HEK293 (cell line): ENCODE results near the gene ANKRD28.

Experiments
- CTCF ChIA-PET: fragments of 350-600 bp; formaldehyde crosslinking; extraction: SDS; loops from one replicate; lab custom pipeline; 2021; ENCODE audit warnings: antibody characterized with exemption; lab: Yijun Ruan, JAX
- POLR2A ChIA-PET: fragments of 300-600 bp; formaldehyde crosslinking; extraction: SDS; loops from one replicate; lab custom pipeline; 2020; ENCODE audit warnings: antibody characterized with exemption, inconsistent platforms; lab: Yijun Ruan, JAX
- H3K27ac ChIP-seq: fragments of 200-500 bp; sonication (Bioruptor generic); 2 replicates; pipeline ENCODE4 v1.5.1; 2014; ENCODE audit warnings: low read depth, low read length, control low read depth, inconsistent platforms; ENCODE audit errors: extremely low read depth
- H3K36me3 ChIP-seq, 2 experiments: fragments of 200-500 bp in 1 of 2; sonication (Bioruptor generic) in 1 of 2; 1 replicate in 1 of 2; 2 replicates in 1 of 2; pipeline ENCODE4 v1.5.1; 2014 to 2017; ENCODE audit warnings: inconsistent platforms in 2 of 2, low read length in 2 of 2; ENCODE audit not compliant: control insufficient read depth in 2 of 2, insufficient read depth in 1 of 2
- H3K4me1 ChIP-seq: fragments of 200-500 bp; sonication (Bioruptor generic); 2 replicates; pipeline ENCODE4 v1.5.1; 2014; ENCODE audit warnings: mild to moderate bottlenecking, low read length, inconsistent platforms; ENCODE audit not compliant: control insufficient read depth, insufficient read depth
- H3K4me3 ChIP-seq: 2 replicates; pipeline ENCODE4 v1.5.1; 2011; ENCODE audit warnings: low read depth, mild to moderate bottlenecking, control low read depth, low read length, moderate library complexity
- H3K9me3 ChIP-seq: fragments of 200-500 bp; sonication (Bioruptor generic); 2 replicates; pipeline ENCODE4 v1.5.1; 2014; ENCODE audit warnings: low read depth, low read length, inconsistent platforms; ENCODE audit not compliant: control insufficient read depth, insufficient read depth
- FEZF1 ChIP-seq: fragments of 450-650 bp; formaldehyde crosslinking; IDR thresholded peaks from 2 replicates; pipeline ENCODE4 v1.5.1; 2016; ENCODE audit warnings: missing biosample characterization, missing genetic modification characterization
- SETDB1 ChIP-seq: IDR thresholded peaks from one replicate; pipeline ENCODE4 v1.6.1; 2017; ENCODE audit warnings: mild to moderate bottlenecking, low read length, moderate library complexity, mixed read lengths; ENCODE audit not compliant: insufficient read length
- SP7 ChIP-seq: fragments of 450-650 bp; formaldehyde crosslinking; IDR thresholded peaks from 2 replicates; pipeline ENCODE4 v1.5.1; 2016; ENCODE audit warnings: missing biosample characterization, missing genetic modification characterization
- YY2 ChIP-seq: fragments of 450-650 bp; formaldehyde crosslinking; IDR thresholded peaks from 2 replicates; pipeline ENCODE4 v1.5.1; 2016; ENCODE audit warnings: missing biosample characterization, missing genetic modification characterization
- ZBTB17 ChIP-seq: fragments of 450-650 bp; formaldehyde crosslinking; IDR thresholded peaks from 2 replicates; pipeline ENCODE4 v1.5.1; 2016; ENCODE audit warnings: missing biosample characterization, missing genetic modification characterization
- ZBTB7A ChIP-seq: fragments of 450-650 bp; formaldehyde crosslinking; IDR thresholded peaks from 2 replicates; pipeline ENCODE4 v1.5.1; 2016; ENCODE audit warnings: low read depth, missing biosample characterization, missing genetic modification characterization
- ZFP37 ChIP-seq: fragments of 450-650 bp; formaldehyde crosslinking; IDR thresholded peaks from 2 replicates; pipeline ENCODE4 v1.5.1; 2016; ENCODE audit warnings: missing biosample characterization, missing genetic modification characterization
- ZNF133 ChIP-seq: fragments of 450-650 bp; formaldehyde crosslinking; IDR thresholded peaks from 2 replicates; pipeline ENCODE4 v1.5.1; 2016; ENCODE audit warnings: missing biosample characterization, missing genetic modification characterization
- ZNF157 ChIP-seq: fragments of 450-650 bp; formaldehyde crosslinking; IDR thresholded peaks from 2 replicates; pipeline ENCODE4 v1.5.1; 2016; ENCODE audit warnings: missing biosample characterization, missing genetic modification characterization
- ZNF184 ChIP-seq: fragments of 450-650 bp; IDR thresholded peaks from 2 replicates; pipeline ENCODE4 v1.5.1; 2018; ENCODE audit warnings: missing biosample characterization, mild to moderate bottlenecking, missing genetic modification characterization
- ZNF202 ChIP-seq: fragments of 450-650 bp; formaldehyde crosslinking; IDR thresholded peaks from 2 replicates; pipeline ENCODE4 v1.5.1; 2016; ENCODE audit warnings: missing biosample characterization, missing genetic modification characterization, borderline replicate concordance
- ZNF214 ChIP-seq: fragments of 450-650 bp; formaldehyde crosslinking; IDR thresholded peaks from 2 replicates; pipeline ENCODE4 v1.5.1; 2017; ENCODE audit warnings: missing biosample characterization, mild to moderate bottlenecking, missing genetic modification characterization, borderline replicate concordance
- ZNF221 ChIP-seq: fragments of 450-650 bp; formaldehyde crosslinking; IDR thresholded peaks from 2 replicates; pipeline ENCODE4 v1.5.1; 2017; ENCODE audit warnings: missing biosample characterization, missing genetic modification characterization, borderline replicate concordance
- ZNF292 ChIP-seq: fragments of 450-650 bp; formaldehyde crosslinking; IDR thresholded peaks from 2 replicates; pipeline ENCODE4 v1.5.1; 2016; ENCODE audit warnings: low read depth, missing biosample characterization, missing genetic modification characterization, borderline replicate concordance
- ZNF354C ChIP-seq: fragments of 450-650 bp; formaldehyde crosslinking; IDR thresholded peaks from 2 replicates; pipeline ENCODE4 v1.5.1; 2016; ENCODE audit warnings: missing biosample characterization, missing genetic modification characterization, low read depth, borderline replicate concordance
- ZNF366 ChIP-seq: fragments of 450-650 bp; formaldehyde crosslinking; conservative IDR thresholded peaks from 2 replicates; pipeline ENCODE4 v1.5.1; 2016; ENCODE audit warnings: missing biosample characterization, missing genetic modification characterization
- ZNF423 ChIP-seq: fragments of 450-650 bp; formaldehyde crosslinking; IDR thresholded peaks from 2 replicates; pipeline ENCODE4 v1.5.1; 2016; ENCODE audit warnings: missing biosample characterization, missing genetic modification characterization
- ZNF433 ChIP-seq: fragments of 450-650 bp; formaldehyde crosslinking; IDR thresholded peaks from 2 replicates; pipeline ENCODE4 v1.5.1; 2016; ENCODE audit warnings: missing biosample characterization, missing genetic modification characterization, low read depth
- ZNF473 ChIP-seq: fragments of 450-650 bp; formaldehyde crosslinking; IDR thresholded peaks from 2 replicates; pipeline ENCODE4 v1.5.1; 2017; ENCODE audit warnings: missing biosample characterization, missing genetic modification characterization
- ZNF501 ChIP-seq: fragments of 450-650 bp; formaldehyde crosslinking; IDR thresholded peaks from 2 replicates; pipeline ENCODE4 v1.5.1; 2016; ENCODE audit warnings: missing biosample characterization, missing genetic modification characterization
- ZNF585B ChIP-seq: fragments of 450-650 bp; formaldehyde crosslinking; IDR thresholded peaks from 2 replicates; pipeline ENCODE4 v1.5.1; 2016; ENCODE audit warnings: missing biosample characterization, missing genetic modification characterization
- ZNF660 ChIP-seq: fragments of 450-650 bp; IDR thresholded peaks from 2 replicates; pipeline ENCODE4 v1.5.1; 2018; ENCODE audit warnings: missing biosample characterization, mild to moderate bottlenecking, missing genetic modification characterization
- ZNF677 ChIP-seq: fragments of 450-650 bp; IDR thresholded peaks from 2 replicates; pipeline ENCODE4 v1.5.0; 2018; ENCODE audit warnings: missing biosample characterization, mild to moderate bottlenecking, missing genetic modification characterization, moderate library complexity
- ZNF785 ChIP-seq: fragments of 450-650 bp; formaldehyde crosslinking; IDR thresholded peaks from 2 replicates; pipeline ENCODE4 v1.5.1; 2016; ENCODE audit warnings: missing biosample characterization, missing genetic modification characterization
- ZNF791 ChIP-seq: fragments of 450-650 bp; formaldehyde crosslinking; IDR thresholded peaks from 2 replicates; pipeline ENCODE4 v1.5.1; 2016; ENCODE audit warnings: missing biosample characterization, missing genetic modification characterization
- TF ChIP-seq, protein P1 (sequence below): fragments of 450-650 bp; formaldehyde crosslinking; IDR thresholded peaks from 2 replicates; pipeline ENCODE4 v1.5.1; 2016; ENCODE audit warnings: missing biosample characterization, missing genetic modification characterization
- TF ChIP-seq, protein P2 (sequence below): fragments of 450-650 bp; formaldehyde crosslinking; IDR thresholded peaks from 2 replicates; pipeline ENCODE4 v1.5.1; 2016; ENCODE audit warnings: missing biosample characterization, missing genetic modification characterization
- TF ChIP-seq, protein P3 (sequence below): fragments of 450-650 bp; formaldehyde crosslinking; IDR thresholded peaks from 2 replicates; pipeline ENCODE4 v1.5.1; 2016; ENCODE audit warnings: missing biosample characterization, missing genetic modification characterization
- TF ChIP-seq, protein P4 (sequence below): fragments of 450-650 bp; formaldehyde crosslinking; IDR thresholded peaks from 2 replicates; pipeline ENCODE4 v1.5.1; 2016; ENCODE audit warnings: missing biosample characterization, missing genetic modification characterization
- TF ChIP-seq, protein P5 (sequence below): fragments of 450-650 bp; formaldehyde crosslinking; IDR thresholded peaks from 2 replicates; pipeline ENCODE4 v1.5.1; 2016; ENCODE audit warnings: missing biosample characterization, missing genetic modification characterization

ANKRD28 gene

DNA sequence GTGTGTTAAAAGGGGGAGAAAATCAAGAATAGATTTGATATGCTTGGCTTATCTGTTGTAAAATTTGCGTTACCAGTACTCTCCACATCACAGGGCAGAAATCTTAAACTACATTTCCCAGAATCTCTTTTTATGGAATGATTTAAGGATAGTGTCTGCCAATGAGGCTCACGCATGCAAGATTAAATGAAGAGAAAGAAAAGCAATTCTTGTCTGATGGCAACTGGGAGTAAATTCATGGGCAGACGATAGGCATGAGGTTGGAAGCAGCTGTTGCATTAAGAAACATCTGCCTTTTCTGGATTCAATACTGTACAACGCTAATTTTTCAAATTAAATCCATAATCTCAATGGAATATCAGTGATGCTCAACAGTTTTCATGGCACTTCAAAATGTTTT, 27.2 kb upstream of the ANKRD28 start:
- ChIA-PET CTCF (interaction anchor here (1.6 kb wide), 1 partner anchor 13 kb away, joined by 4 read pairs; no protein-coding TSS in a partner anchor), POLR2A (no interaction called here)
- no peaks in the 10 kb centered on the region for H3K9me3 ChIP-seq
- no peak overlapping the region for H3K4me3 ChIP-seq
- H3K27ac ChIP-seq, result no peak overlapping the region
- 0 out of 2 replicates have a peak, but pooled peaks cover 3% of the 10 kb centered on the region for H3K4me1 ChIP-seq
- TF ChIP-seq ZNF292 (no peak), ZNF366 (tag by site-specific recombination) (no peak), ZNF785 (tag by site-specific recombination) (no peak), ZNF184 (tag by site-specific recombination) (no peak), ZFP37 (tag by site-specific recombination) (no peak), ZNF585B (no peak), ZNF214 (tag by site-specific recombination) (no peak), YY2 (no peak), ZNF501 (no peak), ZNF791 (tag by site-specific recombination) (no peak), ZNF221 (tag by site-specific recombination) (no peak), ZNF473 (tag by site-specific recombination) (no peak), ZBTB17 (tag by site-specific recombination) (no peak), ZNF423 (tag by site-specific recombination) (no peak), ZNF354C (tag by site-specific recombination) (no peak)
- TF ChIP-seq, protein P1, sequence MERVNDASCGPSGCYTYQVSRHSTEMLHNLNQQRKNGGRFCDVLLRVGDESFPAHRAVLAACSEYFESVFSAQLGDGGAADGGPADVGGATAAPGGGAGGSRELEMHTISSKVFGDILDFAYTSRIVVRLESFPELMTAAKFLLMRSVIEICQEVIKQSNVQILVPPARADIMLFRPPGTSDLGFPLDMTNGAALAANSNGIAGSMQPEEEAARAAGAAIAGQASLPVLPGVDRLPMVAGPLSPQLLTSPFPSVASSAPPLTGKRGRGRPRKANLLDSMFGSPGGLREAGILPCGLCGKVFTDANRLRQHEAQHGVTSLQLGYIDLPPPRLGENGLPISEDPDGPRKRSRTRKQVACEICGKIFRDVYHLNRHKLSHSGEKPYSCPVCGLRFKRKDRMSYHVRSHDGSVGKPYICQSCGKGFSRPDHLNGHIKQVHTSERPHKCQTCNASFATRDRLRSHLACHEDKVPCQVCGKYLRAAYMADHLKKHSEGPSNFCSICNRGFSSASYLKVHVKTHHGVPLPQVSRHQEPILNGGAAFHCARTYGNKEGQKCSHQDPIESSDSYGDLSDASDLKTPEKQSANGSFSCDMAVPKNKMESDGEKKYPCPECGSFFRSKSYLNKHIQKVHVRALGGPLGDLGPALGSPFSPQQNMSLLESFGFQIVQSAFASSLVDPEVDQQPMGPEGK (tag by site-specific recombination), result no peak
- TF ChIP-seq, protein P2, sequence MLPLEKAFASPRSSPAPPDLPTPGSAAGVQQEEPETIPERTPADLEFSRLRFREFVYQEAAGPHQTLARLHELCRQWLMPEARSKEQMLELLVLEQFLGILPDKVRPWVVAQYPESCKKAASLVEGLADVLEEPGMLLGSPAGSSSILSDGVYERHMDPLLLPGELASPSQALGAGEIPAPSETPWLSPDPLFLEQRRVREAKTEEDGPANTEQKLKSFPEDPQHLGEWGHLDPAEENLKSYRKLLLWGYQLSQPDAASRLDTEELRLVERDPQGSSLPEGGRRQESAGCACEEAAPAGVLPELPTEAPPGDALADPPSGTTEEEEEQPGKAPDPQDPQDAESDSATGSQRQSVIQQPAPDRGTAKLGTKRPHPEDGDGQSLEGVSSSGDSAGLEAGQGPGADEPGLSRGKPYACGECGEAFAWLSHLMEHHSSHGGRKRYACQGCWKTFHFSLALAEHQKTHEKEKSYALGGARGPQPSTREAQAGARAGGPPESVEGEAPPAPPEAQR (tag by site-specific recombination), result no peak
- TF ChIP-seq, protein P3, sequence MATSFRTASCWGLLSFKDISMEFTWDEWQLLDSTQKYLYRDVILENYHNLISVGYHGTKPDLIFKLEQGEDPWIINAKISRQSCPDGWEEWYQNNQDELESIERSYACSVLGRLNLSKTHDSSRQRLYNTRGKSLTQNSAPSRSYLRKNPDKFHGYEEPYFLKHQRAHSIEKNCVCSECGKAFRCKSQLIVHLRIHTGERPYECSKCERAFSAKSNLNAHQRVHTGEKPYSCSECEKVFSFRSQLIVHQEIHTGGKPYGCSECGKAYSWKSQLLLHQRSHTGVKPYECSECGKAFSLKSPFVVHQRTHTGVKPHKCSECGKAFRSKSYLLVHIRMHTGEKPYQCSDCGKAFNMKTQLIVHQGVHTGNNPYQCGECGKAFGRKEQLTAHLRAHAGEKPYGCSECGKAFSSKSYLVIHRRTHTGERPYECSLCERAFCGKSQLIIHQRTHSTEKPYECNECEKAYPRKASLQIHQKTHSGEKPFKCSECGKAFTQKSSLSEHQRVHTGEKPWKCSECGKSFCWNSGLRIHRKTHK, result no peak
- TF ChIP-seq, protein P4, sequence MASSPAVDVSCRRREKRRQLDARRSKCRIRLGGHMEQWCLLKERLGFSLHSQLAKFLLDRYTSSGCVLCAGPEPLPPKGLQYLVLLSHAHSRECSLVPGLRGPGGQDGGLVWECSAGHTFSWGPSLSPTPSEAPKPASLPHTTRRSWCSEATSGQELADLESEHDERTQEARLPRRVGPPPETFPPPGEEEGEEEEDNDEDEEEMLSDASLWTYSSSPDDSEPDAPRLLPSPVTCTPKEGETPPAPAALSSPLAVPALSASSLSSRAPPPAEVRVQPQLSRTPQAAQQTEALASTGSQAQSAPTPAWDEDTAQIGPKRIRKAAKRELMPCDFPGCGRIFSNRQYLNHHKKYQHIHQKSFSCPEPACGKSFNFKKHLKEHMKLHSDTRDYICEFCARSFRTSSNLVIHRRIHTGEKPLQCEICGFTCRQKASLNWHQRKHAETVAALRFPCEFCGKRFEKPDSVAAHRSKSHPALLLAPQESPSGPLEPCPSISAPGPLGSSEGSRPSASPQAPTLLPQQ (tag by site-specific recombination), result no peak
- no peaks in the 10 kb centered on the region for H3K36me3 ChIP-seq

DNA sequence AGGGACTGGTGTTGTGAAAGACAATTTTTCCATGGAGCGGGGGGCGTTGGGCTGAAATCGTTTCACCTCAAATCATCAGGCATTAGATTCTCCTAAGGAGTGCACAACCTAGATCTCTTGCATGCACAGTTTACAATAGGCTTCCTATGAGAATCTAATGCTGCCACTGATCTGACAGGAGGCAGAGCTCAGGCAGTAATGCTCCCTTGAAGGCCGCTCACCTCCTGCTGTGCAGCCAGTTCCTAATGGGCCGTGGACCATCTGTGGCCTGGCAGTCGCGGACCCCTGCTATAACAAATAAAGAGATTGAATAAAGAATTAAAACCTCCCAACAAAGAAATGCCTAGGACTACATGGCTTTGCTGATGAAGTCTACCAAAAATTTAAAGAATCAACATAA, 25.3 kb upstream of the ANKRD28 start:
- CTCF ChIA-PET, result no interaction called here
- Histone ChIP-seq H3K36me3 (no peaks in the 10 kb centered on the region), H3K27ac (no peak overlapping the region), H3K4me1 (0 out of 2 replicates have a peak, but pooled peaks cover 3% of the 10 kb centered on the region), H3K9me3 (no peaks in the 10 kb centered on the region), H3K4me3 (no peak overlapping the region)
- POLR2A ChIA-PET, result no interaction called here
- TF ChIP-seq ZNF202 (tag by site-specific recombination), result no peak
- no peak for TF ChIP-seq ZNF433
- no peak for TF ChIP-seq ZNF660 (tag by site-specific recombination)
- TF ChIP-seq ZNF157 (tag by site-specific recombination), result no peak
- TF ChIP-seq ZBTB7A (tag by site-specific recombination), result no peak
- no peak for TF ChIP-seq ZNF292
- no peak for TF ChIP-seq SETDB1
- TF ChIP-seq ZNF677 (tag by site-specific recombination), result no peak
- no peak for TF ChIP-seq SP7 (tag by site-specific recombination)
- TF ChIP-seq, protein P5, sequence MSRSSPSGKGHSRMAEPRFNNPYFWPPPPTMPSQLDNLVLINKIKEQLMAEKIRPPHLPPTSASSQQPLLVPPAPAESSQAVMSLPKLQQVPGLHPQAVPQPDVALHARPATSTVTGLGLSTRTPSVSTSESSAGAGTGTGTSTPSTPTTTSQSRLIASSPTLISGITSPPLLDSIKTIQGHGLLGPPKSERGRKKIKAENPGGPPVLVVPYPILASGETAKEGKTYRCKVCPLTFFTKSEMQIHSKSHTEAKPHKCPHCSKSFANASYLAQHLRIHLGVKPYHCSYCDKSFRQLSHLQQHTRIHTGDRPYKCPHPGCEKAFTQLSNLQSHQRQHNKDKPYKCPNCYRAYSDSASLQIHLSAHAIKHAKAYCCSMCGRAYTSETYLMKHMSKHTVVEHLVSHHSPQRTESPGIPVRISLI, result no peak
- TF ChIP-seq FEZF1 (tag by site-specific recombination), result no peak
- TF ChIP-seq ZNF133 (tag by site-specific recombination), result no peak
